IMR-90 (cell line): ENCODE data around the gene RPRM.

Experiments used
- CEBPB ChIP-seq: IDR thresholded peaks from 2 replicates; pipeline ENCODE4 v1.6.1; 2012; ENCODE audit warnings: low read depth, low read length, improper control_type of control experiment
- FOS ChIP-seq: fragments of 150-350 bp; IDR thresholded peaks from 2 replicates; pipeline ENCODE4 v1.6.1; 2016; ENCODE audit warnings: low read depth, low read length
- MAFK ChIP-seq: IDR thresholded peaks from 2 replicates; pipeline ENCODE4 v1.6.1; 2012; ENCODE audit warnings: low read depth, low read length, improper control_type of control experiment
- POLR2A ChIP-seq: IDR thresholded peaks from 2 replicates; pipeline ENCODE4 v1.6.1; 2012; ENCODE audit warnings: mild to moderate bottlenecking, low read depth, low read length
- RCOR1 ChIP-seq: IDR thresholded peaks from 2 replicates; pipeline ENCODE4 v1.6.1; 2012; ENCODE audit warnings: mild to moderate bottlenecking, low read length, improper control_type of control experiment; ENCODE audit not compliant: insufficient replicate concordance
- RFX5 ChIP-seq: IDR thresholded peaks from 2 replicates; pipeline ENCODE4 v1.8.0; 2012; ENCODE audit warnings: low read depth, mild to moderate bottlenecking, low read length, moderate library complexity
- TF ChIP-seq, protein P1 (sequence below): conservative IDR thresholded peaks from 2 replicates; pipeline ENCODE4 v1.5.1; 2012; ENCODE audit warnings: mild to moderate bottlenecking, low read depth, low read length, improper control_type of control experiment
- TF ChIP-seq, protein P2 (sequence below): fragments of 150-350 bp; IDR thresholded peaks from 2 replicates; pipeline ENCODE4 v1.6.1; 2016; ENCODE audit warnings: low read depth, mild to moderate bottlenecking, low read length, moderate library complexity, borderline replicate concordance

- TF ChIP-seq, protein P1, sequence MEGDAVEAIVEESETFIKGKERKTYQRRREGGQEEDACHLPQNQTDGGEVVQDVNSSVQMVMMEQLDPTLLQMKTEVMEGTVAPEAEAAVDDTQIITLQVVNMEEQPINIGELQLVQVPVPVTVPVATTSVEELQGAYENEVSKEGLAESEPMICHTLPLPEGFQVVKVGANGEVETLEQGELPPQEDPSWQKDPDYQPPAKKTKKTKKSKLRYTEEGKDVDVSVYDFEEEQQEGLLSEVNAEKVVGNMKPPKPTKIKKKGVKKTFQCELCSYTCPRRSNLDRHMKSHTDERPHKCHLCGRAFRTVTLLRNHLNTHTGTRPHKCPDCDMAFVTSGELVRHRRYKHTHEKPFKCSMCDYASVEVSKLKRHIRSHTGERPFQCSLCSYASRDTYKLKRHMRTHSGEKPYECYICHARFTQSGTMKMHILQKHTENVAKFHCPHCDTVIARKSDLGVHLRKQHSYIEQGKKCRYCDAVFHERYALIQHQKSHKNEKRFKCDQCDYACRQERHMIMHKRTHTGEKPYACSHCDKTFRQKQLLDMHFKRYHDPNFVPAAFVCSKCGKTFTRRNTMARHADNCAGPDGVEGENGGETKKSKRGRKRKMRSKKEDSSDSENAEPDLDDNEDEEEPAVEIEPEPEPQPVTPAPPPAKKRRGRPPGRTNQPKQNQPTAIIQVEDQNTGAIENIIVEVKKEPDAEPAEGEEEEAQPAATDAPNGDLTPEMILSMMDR = no peak
- TF ChIP-seq POLR2A = no peak
- TF ChIP-seq CEBPB = no peak
- no peak for TF ChIP-seq RCOR1
- TF ChIP-seq FOS = no peak
- no peak for TF ChIP-seq MAFK
- no peak for TF ChIP-seq RFX5
- TF ChIP-seq, protein P2, sequence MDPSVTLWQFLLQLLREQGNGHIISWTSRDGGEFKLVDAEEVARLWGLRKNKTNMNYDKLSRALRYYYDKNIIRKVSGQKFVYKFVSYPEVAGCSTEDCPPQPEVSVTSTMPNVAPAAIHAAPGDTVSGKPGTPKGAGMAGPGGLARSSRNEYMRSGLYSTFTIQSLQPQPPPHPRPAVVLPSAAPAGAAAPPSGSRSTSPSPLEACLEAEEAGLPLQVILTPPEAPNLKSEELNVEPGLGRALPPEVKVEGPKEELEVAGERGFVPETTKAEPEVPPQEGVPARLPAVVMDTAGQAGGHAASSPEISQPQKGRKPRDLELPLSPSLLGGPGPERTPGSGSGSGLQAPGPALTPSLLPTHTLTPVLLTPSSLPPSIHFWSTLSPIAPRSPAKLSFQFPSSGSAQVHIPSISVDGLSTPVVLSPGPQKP = no peak
These were observed 3.6 kb downstream of the RPRM start for GRCh38 chr2:153474876-153475435.
